Osteocyte (in vitro differentiated cells): ENCODE measurements around the gene SDR42E1. TPM values are rescaled to one million over a fixed set of nuclear protein-coding genes. Genes with fewer than 3 reads are reported as not detected.

Source experiments
- DNase-seq: peaks from one replicate; pipeline ENCODE4 v3.0.0; 2021; ENCODE audit warnings: mixed read lengths; ENCODE audit not compliant: unreplicated experiment; ENCODE audit errors: extremely low spot score
- H3K27ac Mint-ChIP-seq: one replicate; pipeline ENCODE4 v1.8.0; 2021; ENCODE audit warnings: mild to moderate bottlenecking, mixed read lengths; ENCODE audit not compliant: unreplicated experiment
- H3K27me3 Mint-ChIP-seq: one replicate; pipeline ENCODE4 v1.8.0; 2021; ENCODE audit warnings: mixed read lengths; ENCODE audit not compliant: unreplicated experiment
- H3K36me3 Mint-ChIP-seq: one replicate; pipeline ENCODE4 v1.8.0; 2021; ENCODE audit warnings: mixed read lengths; ENCODE audit not compliant: unreplicated experiment
- H3K4me1 Mint-ChIP-seq: one replicate; pipeline ENCODE4 v1.8.0; 2021; ENCODE audit warnings: mixed read lengths; ENCODE audit not compliant: unreplicated experiment
- H3K4me3 Mint-ChIP-seq: one replicate; pipeline ENCODE4 v1.8.0; 2021; ENCODE audit warnings: mild to moderate bottlenecking, moderate library complexity, mixed read lengths; ENCODE audit not compliant: unreplicated experiment
- H3K9me3 Mint-ChIP-seq: one replicate; pipeline ENCODE4 v1.8.0; 2021; ENCODE audit warnings: mixed read lengths; ENCODE audit not compliant: unreplicated experiment
- CTCF ChIP-seq: fragments of 200-600 bp; sonication (generic); IDR thresholded peaks from 2 replicates; pipeline ENCODE4 v1.5.0; 2021; ENCODE audit warnings: antibody characterized with exemption, mild to moderate bottlenecking, moderate library complexity
- total RNA-seq: library from RNA; stranded (reverse); gene quantifications from 2 replicates; pipeline ENCODE4 v1.2.1, GENCODE V29; 2021

The SDR42E1 gene
- total RNA-seq, 1 donor from 2014 or later, result not detected

- H3K4me3 Mint-ChIP-seq, result no peak overlapping the region
- no peaks in the 10 kb centered on the region for H3K4me1 Mint-ChIP-seq
- no peak for TF ChIP-seq CTCF
- H3K27me3 Mint-ChIP-seq, result peaks cover 15% of the 10 kb centered on the region
- no peaks in the 10 kb centered on the region for H3K36me3 Mint-ChIP-seq
- DNase-seq, result no peak
- H3K27ac Mint-ChIP-seq, result no peak overlapping the region
- peaks cover 9% of the 10 kb centered on the region for H3K9me3 Mint-ChIP-seq
Observed at GRCh38 chr16:82007189-82007588, 4.1 kb downstream of the SDR42E1 start.

- Mint-ChIP-seq H3K27me3 (peaks cover 18% of the 10 kb centered on the region), H3K4me1 (no peaks in the 10 kb centered on the region), H3K9me3 (peaks cover 9% of the 10 kb centered on the region), H3K4me3 (no peak overlapping the region), H3K27ac (no peak overlapping the region), H3K36me3 (no peaks in the 10 kb centered on the region)
- no peak for TF ChIP-seq CTCF
- no peak for DNase-seq
Observed at GRCh38 chr16:82006036-82006435, 5.2 kb downstream of the SDR42E1 start.

- H3K27me3 Mint-ChIP-seq, result peaks cover 18% of the 10 kb centered on the region
- H3K36me3 Mint-ChIP-seq, result no peaks in the 10 kb centered on the region
- no peak overlapping the region for H3K4me3 Mint-ChIP-seq
- no peaks in the 10 kb centered on the region for H3K4me1 Mint-ChIP-seq
- no peak overlapping the region for H3K27ac Mint-ChIP-seq
- peaks cover 9% of the 10 kb centered on the region for H3K9me3 Mint-ChIP-seq
- no peak for DNase-seq
- no peak for TF ChIP-seq CTCF
Observed at GRCh38 chr16:82005027-82005830, 6.0 kb downstream of the SDR42E1 start.

- no peak for TF ChIP-seq CTCF
- Mint-ChIP-seq H3K27ac (no peak overlapping the region), H3K4me1 (no peaks in the 10 kb centered on the region), H3K9me3 (peaks cover 9% of the 10 kb centered on the region), H3K4me3 (no peak overlapping the region), H3K27me3 (peaks cover 18% of the 10 kb centered on the region), H3K36me3 (no peaks in the 10 kb centered on the region)
- DNase-seq, result no peak
Observed at GRCh38 chr16:82004601-82005000, 6.7 kb downstream of the SDR42E1 start.

- H3K27ac Mint-ChIP-seq, result no peak overlapping the region
- DNase-seq, result no peak
- peaks cover 1% of the 10 kb centered on the region for H3K9me3 Mint-ChIP-seq
- no peak overlapping the region for H3K4me3 Mint-ChIP-seq
- TF ChIP-seq CTCF, result no peak
- H3K4me1 Mint-ChIP-seq, result peaks cover 3% of the 10 kb centered on the region
- no peaks in the 10 kb centered on the region for H3K36me3 Mint-ChIP-seq
- peaks cover 18% of the 10 kb centered on the region for H3K27me3 Mint-ChIP-seq
Observed at GRCh38 chr16:82002831-82003230, 8.4 kb downstream of the SDR42E1 start.
